CD4-positive, alpha-beta T cell treated with Interferon gamma for 1 hour (primary cell): ENCODE measurements around the gene SLC16A3.
"Not testable (repeated sequence)": the region's sequence is repeated elsewhere in the genome, so short reads cannot be mapped to it uniquely, and the experiment has no call there.

ENCODE experiments used
- DNase-seq: peaks from one replicate; pipeline ENCODE4 v3.0.0-alpha.2; 2020

SLC16A3 gene

GRCh38 chr17:82204831-82205719 is 23.8 kb upstream of the SLC16A3 start:
- no peak for DNase-seq

- DNase-seq = peak; percentile 83
These were observed 22.9 kb upstream of the SLC16A3 start for GRCh38 chr17:82205720-82206508.

DNA sequence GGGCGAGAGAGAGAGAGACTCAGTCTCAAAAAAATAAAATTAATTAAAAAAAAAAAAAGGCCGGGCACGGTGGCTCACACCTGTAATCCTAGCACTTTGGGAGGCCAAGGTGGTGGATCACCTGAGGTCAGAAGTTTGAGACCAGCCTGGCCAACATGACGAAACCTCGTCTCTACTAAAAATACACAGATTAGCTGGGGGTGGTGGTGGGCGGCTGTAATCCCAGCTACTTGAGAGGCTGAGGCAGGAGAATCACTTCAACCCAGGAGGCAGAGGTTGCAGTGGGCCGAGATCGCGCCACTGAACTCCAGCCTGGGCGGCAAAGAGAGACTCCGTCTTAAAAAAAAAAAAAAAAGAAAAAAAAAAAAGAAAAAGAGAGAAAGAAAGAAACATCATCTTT is 18.2 kb upstream of the SLC16A3 start:
- DNase-seq = not testable (repeated sequence)

DNA sequence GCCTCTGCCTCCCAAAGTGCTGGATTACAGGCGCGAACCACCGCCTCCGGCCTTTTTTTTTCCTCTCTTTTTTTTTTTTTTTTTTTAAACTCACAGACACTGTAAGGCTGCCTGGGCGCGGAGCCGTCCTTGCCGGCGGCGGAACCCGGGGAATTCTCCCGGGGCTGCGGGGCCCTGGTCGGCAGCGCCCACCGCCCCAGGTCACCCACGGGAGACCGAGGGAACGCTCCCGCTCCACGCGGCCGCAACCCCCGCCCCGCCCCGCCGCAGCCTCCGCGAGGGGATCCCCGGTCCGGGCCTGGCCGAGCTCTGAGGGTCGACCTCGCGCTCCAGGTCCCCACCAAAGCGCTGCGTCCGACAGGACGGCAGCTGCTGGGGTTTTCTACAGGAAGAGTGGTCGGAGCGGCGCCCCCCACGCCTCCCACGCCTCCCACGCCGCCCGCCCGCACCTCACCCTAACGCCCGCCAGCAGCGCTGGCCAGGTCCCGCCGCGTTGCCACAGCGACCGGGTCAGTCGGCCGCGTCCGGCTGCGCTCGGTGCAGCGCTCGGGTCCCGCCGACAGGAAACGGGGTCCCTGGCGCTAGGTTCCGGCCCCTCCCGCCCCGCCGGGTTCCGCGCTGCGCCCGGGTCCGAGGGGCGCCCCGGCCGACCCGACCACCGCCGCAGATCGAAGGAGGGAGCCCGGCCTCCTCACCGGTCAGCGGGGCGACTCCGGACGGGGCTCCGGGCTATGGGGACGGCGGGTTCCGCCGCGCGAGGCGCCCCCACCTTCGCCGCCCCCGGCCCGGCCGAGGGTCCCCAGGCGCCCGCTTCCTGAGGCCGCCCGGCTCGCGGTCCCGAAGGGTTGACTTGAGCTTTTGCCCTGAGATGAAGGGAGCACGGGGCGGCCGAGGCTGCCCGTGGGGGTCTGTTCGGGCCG is 16.3 kb upstream of the SLC16A3 start, which contains the start of gene CCDC57:
Gene CCDC57 (minus strand): TSS at position 512 of the 920 bp plus-strand sequence. CDS start 10,898 bp downstream, outside the sequence.
- DNase-seq = peak; percentile 78

DNA sequence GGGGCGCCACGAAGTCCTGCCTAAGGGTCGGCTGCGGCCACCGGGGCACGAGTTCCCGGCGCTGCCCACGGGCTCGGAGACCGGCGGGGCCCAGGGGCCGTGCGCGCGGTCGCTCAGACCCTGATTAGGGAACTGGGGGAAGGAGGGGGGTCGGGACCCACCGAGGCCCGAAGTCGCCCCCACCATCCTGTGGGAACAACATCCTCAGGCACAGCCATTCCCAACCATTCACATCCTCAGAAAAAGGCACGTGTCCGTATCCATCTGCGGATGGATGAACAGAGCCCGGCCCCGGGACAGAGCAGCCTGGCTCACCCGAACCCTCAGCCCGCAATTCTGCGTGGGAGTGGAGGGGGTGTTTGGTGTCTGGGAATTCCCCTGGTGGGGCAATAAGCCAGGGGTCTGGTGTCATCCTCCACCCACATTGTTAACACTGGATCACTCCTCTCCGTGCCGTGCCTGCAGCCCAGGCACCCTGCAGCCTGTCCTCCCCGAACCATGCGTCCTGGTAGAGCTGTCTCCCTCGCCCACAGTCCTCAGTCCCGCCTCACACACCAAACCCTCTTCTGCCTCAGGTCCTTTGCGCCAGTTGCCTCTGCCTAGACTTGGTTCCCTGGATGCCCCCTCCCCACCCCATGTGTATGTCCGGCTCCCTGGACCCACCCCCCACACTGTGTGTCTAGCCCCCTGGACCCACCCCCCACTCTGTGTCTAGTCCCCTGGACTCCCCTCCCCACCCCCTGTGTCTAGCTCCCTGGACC is 15.4 kb upstream of the SLC16A3 start:
- DNase-seq = peak; percentile 66

GRCh38 chr17:82214012-82214628 is 14.7 kb upstream of the SLC16A3 start:
- no peak for DNase-seq

GRCh38 chr17:82215095-82215971 is 13.5 kb upstream of the SLC16A3 start:
- DNase-seq = no peak

- no peak for DNase-seq
These were observed 12.9 kb upstream of the SLC16A3 start for GRCh38 chr17:82215972-82216300.

DNA sequence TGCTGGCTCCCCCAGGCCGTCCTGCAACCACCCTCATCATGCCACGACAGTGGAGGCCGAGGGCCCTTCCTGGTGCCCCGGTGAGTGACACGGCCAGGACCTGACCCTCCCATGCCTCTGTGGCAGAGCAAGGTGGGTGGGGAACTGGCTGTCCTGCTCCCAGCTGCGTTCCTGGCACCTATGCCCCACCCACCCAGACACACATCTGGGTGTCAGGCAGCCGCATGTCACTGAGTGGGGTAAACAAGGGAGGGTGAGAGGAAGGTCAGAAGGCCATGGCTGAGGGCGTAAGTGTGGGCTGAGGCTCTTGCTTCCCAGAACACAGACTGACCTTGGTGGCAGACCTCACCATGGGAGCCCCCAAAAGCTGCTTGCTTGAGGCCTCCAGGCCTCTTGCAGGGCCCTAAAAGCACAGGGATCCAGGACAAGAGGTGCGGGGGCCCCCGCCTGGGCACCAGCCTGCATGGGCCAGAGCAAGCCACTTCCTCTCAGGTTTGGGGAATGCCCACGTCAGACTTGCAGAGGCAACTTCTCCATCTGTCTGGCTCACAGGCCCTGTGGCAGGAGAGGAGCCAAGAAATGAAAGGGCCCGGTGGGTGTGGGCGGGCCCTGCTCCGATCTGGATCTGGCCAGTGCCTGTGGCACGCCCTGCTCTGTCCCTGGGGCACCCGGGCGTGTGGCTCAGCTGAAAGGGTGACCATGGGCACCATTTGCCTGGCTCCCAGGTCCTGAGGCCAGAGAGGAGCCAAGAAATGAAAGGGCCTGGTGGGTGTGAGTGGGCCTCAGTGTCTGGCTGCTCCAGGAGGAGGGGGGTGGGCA is 12.3 kb upstream of the SLC16A3 start:
- peak; percentile 85 for DNase-seq

DNA sequence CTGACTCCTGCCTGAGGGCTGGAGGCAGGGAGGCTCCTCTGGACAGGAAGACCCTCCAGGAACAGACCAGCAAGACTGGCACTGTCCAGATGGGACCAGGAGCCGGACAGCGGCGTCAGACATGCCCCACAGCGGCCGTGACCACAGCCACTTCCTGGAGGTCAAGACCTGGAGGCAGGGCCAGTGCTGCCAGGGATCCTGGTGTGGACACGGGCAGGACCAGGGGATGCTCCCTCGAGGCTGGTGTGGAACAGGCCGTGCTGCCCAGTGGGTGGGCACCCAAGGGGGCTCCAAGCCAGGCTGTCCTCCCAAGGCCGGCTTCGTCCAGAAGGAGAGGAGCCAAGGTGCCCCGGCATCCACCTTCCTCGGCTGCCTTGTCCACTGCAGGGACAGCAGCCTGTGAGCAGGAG is 11.7 kb upstream of the SLC16A3 start:
- DNase-seq = no peak

DNA sequence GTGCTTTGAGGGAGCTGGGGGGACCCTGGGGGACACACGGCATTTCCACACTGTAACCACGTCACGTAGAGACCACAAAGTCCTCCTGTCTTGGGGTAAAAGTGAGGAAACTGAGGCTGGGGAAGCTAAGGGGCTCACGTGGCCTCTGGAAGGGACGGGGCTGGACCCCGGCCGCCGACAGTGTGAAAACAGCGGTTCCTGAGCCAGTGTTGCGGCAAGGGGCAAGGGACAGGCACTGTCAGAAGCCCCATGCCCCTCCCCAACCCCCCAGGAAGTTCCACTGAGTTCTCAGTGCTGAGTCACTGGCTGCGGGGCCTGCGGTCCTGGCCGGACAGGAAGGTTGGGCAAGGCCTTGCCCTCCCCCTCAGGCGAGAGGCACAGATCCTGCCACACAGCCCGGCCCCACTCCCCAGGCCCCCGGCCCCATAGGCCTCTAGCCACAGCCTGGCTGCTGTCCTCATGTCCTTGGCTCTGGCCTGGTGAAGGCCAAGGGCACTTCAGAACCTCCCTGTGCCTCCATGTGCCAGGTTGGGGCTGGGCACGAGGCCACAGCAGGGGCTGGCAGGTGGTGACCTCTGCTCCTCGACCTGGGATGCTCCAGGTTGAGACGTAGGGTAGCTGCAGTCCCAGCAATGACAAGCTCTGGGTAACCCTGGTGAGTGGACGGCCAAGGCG is 11.2 kb upstream of the SLC16A3 start:
- peak; percentile 77 for DNase-seq

DNA sequence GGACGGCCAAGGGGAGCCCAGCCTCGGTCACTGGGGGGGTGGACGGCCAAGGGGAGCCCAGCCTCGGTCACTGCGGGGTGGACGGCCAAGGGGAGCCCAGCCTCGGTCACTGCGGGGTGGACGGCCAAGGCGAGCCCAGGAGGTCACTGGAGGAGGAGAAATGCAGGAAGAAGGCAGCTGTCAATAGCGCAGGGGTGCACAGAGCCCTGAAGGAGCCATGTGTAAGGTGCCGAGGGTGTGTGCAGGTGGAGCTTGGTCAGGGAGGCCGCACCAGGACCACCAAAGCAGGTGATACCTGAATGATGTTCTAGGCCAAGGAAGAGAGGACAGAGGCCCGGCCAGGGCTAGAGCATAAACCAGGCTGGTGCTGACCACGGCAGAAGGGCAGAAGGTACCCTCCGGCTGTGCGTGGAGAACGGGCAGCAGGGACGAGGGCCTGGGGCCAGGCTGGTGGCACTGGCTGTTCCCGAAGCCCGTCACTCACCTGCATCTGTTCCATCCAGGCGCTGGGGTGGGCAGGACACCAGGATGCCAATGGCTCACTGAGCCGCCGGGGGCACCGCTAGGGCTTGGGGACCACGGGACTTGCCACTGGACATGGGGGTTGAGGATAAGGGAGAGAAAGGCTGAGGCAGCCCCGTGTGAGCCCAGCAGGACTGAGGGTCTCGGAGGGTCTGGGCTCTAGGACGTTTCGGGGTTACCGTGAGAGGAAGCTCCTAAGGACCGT is 10.3 kb upstream of the SLC16A3 start:
- no peak for DNase-seq

DNA sequence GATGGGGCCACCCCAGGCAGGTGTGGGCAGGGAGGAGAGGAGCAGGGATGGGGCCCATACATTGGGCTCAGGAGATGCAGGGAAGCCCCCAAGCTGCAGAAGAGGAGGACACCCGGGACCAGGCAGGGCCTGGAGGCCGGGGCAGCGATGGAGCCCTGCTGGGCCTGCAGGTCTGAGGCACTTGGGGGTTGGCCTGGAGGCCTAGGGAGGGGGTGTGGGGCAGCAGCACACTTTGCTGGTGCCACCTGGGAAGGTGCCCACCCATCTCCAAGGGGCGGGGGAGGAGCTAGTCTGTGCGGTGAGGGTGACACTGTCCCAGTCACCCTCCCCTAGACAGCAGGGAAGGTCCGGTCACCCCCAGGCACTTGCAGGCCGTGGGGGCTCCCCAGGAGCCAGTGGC is 9.8 kb upstream of the SLC16A3 start:
- DNase-seq = no peak

- no peak for DNase-seq
These were observed 8.8 kb upstream of the SLC16A3 start for GRCh38 chr17:82219753-82220709.

GRCh38 chr17:82221341-82221902 is 7.4 kb upstream of the SLC16A3 start:
- DNase-seq = no peak

- DNase-seq = peak; percentile 31
These were observed 6.0 kb upstream of the SLC16A3 start for GRCh38 chr17:82222816-82223215.

DNA sequence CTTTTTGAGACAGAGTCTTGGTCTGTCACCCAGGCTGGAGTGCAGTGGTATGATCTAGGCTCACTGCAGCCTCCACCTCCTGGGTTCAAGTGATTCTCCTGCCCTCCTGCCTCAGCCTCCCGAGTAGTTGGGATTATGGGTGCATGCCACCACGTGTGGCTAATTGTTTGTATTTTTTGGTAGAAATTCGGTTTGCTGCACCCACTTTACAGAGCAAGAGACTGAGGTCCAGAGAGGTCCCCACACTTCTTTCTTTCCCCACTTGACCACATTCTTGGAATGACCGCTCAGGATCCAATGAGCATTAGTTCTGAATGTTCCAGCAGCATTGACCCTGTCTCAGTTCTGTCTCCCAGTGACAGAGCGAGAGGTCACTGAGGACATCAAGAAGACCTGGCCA is 5.3 kb upstream of the SLC16A3 start:
- no peak for DNase-seq
